Neural progenitor cell (in vitro differentiated cells): ENCODE data around the gene USH1G. TPM values are rescaled to one million over a fixed set of nuclear protein-coding genes. Genes with fewer than 3 reads are reported as not detected.

Source experiments
- DNase-seq: peaks from one replicate; pipeline ENCODE4 v3.0.0-alpha.2; 2016; ENCODE audit warnings: low spot score
- H2AFZ ChIP-seq: fragments of 200-600 bp; sonication (generic); replicated peaks from 2 replicates; pipeline ENCODE4 v1.6.1; 2016; ENCODE audit warnings: antibody characterized with exemption
- H3F3A ChIP-seq: fragments of 200-600 bp; sonication (generic); 2 replicates; pipeline ENCODE4 v1.6.1; 2016; ENCODE audit warnings: antibody characterized with exemption, low read depth
- H3K27ac ChIP-seq: fragments of 200-600 bp; sonication (generic); 2 replicates; pipeline ENCODE4 v1.5.1; 2016; ENCODE audit warnings: mild to moderate bottlenecking
- H3K27me3 ChIP-seq: fragments of 200-600 bp; sonication (generic); 2 replicates; pipeline ENCODE4 v1.6.1; 2016; ENCODE audit warnings: mild to moderate bottlenecking, moderate library complexity
- H3K36me3 ChIP-seq: fragments of 200-600 bp; sonication (generic); 2 replicates; pipeline ENCODE4 v1.5.1; 2016
- H3K4me1 ChIP-seq: fragments of 200-600 bp; sonication (generic); 2 replicates; pipeline ENCODE4 v1.6.1; 2016; ENCODE audit warnings: mixed run types
- H3K4me2 ChIP-seq: fragments of 200-600 bp; sonication (generic); 2 replicates; pipeline ENCODE4 v1.6.1; 2016
- H3K4me3 ChIP-seq: fragments of 200-600 bp; sonication (generic); 2 replicates; pipeline ENCODE4 v1.5.1; 2016
- H3K79me2 ChIP-seq: fragments of 200-600 bp; sonication (generic); 2 replicates; pipeline ENCODE4 v1.6.1; 2016; ENCODE audit warnings: low read depth
- H3K9ac ChIP-seq: fragments of 200-600 bp; sonication (generic); 2 replicates; pipeline ENCODE4 v1.6.1; 2016
- H3K9me3 ChIP-seq: fragments of 200-600 bp; sonication (generic); 2 replicates; pipeline ENCODE4 v1.5.1; 2016; ENCODE audit warnings: low read depth
- H4K20me1 ChIP-seq: fragments of 200-600 bp; sonication (generic); 2 replicates; pipeline ENCODE4 v1.6.1; 2016; ENCODE audit warnings: low read depth
- H3K27ac Mint-ChIP-seq: 3 replicates; pipeline ENCODE4 v1.8.0; 2021; ENCODE audit warnings: mixed read lengths
- H3K27me3 Mint-ChIP-seq: 2 replicates; pipeline ENCODE4 v1.8.0; 2022; ENCODE audit warnings: low read depth, mild to moderate bottlenecking, inconsistent platforms, moderate library complexity, mixed read lengths; ENCODE audit not compliant: insufficient read depth
- H3K36me3 Mint-ChIP-seq: 3 replicates; pipeline ENCODE4 v1.8.0; 2021; ENCODE audit warnings: mixed read lengths
- H3K4me1 Mint-ChIP-seq: 3 replicates; pipeline ENCODE4 v1.8.0; 2021; ENCODE audit warnings: mixed read lengths
- H3K4me3 Mint-ChIP-seq: 3 replicates; pipeline ENCODE4 v1.8.0; 2021; ENCODE audit warnings: mild to moderate bottlenecking, moderate library complexity, mixed read lengths
- H3K9me3 Mint-ChIP-seq: 3 replicates; pipeline ENCODE4 v1.8.0; 2020; ENCODE audit warnings: mixed read lengths
- EZH2 ChIP-seq: fragments of 200-600 bp; sonication (generic); IDR thresholded peaks from 2 replicates; pipeline ENCODE4 v1.6.1; 2017; ENCODE audit warnings: antibody characterized with exemption, mild to moderate bottlenecking, moderate library complexity
- EZH2phosphoT487 ChIP-seq: fragments of 200-600 bp; sonication (generic); IDR thresholded peaks from 2 replicates; pipeline ENCODE4 v1.6.1; 2017; ENCODE audit warnings: antibody characterized with exemption
- total RNA-seq: library from RNA; depleted of rRNA; stranded (reverse); fragments of >200 nt; gene quantifications from 2 replicates; pipeline ENCODE4 v1.2.3, GENCODE V29; 2015; ENCODE audit warnings: low replicate concordance
- TF ChIP-seq, protein P1 (sequence below): fragments of 200-600 bp; sonication (generic); IDR thresholded peaks from 2 replicates; pipeline ENCODE4 v1.5.1; 2017; ENCODE audit warnings: antibody characterized with exemption, mild to moderate bottlenecking

USH1G gene
- total RNA-seq, 1 donor from 2014 or later = not detected

GRCh38 chr17:74923538-74924249 lies 639 bp upstream of the USH1G start:
- H3K4me1 Mint-ChIP-seq = peaks cover 13% of the 10 kb centered on the region
- H3K4me2 ChIP-seq = peak overlapping the region; percentile 87
- no peaks in the 10 kb centered on the region for H3K36me3 ChIP-seq
- peak overlapping the region; percentile 55 for H3K4me3 Mint-ChIP-seq
- H3K27ac ChIP-seq = no peak overlapping the region
- H3K27me3 ChIP-seq = peaks cover 74% of the 10 kb centered on the region
- H3K9me3 ChIP-seq = no peaks in the 10 kb centered on the region
- no peak overlapping the region for H3K9ac ChIP-seq
- H4K20me1 ChIP-seq = peaks cover 3% of the 10 kb centered on the region
- no peaks in the 10 kb centered on the region for H3K36me3 Mint-ChIP-seq
- TF ChIP-seq EZH2 (peak; percentile 91), EZH2phosphoT487 (peak; percentile 78)
- TF ChIP-seq, protein P1, sequence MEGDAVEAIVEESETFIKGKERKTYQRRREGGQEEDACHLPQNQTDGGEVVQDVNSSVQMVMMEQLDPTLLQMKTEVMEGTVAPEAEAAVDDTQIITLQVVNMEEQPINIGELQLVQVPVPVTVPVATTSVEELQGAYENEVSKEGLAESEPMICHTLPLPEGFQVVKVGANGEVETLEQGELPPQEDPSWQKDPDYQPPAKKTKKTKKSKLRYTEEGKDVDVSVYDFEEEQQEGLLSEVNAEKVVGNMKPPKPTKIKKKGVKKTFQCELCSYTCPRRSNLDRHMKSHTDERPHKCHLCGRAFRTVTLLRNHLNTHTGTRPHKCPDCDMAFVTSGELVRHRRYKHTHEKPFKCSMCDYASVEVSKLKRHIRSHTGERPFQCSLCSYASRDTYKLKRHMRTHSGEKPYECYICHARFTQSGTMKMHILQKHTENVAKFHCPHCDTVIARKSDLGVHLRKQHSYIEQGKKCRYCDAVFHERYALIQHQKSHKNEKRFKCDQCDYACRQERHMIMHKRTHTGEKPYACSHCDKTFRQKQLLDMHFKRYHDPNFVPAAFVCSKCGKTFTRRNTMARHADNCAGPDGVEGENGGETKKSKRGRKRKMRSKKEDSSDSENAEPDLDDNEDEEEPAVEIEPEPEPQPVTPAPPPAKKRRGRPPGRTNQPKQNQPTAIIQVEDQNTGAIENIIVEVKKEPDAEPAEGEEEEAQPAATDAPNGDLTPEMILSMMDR = peak; percentile 85
- H3K4me1 ChIP-seq = peaks cover 21% of the 10 kb centered on the region
- peak overlapping the region; percentile 49 for H3K4me3 ChIP-seq
- no peaks in the 10 kb centered on the region for H3K79me2 ChIP-seq
- no peak overlapping the region for H3K27ac Mint-ChIP-seq
- no peaks in the 10 kb centered on the region for H3K9me3 Mint-ChIP-seq
- peaks cover 50% of the 10 kb centered on the region for H3K27me3 Mint-ChIP-seq
- DNase-seq = peak; percentile 76
- H2AFZ ChIP-seq = no peak overlapping the region
- H3F3A ChIP-seq = no peaks in the 10 kb centered on the region

DNA sequence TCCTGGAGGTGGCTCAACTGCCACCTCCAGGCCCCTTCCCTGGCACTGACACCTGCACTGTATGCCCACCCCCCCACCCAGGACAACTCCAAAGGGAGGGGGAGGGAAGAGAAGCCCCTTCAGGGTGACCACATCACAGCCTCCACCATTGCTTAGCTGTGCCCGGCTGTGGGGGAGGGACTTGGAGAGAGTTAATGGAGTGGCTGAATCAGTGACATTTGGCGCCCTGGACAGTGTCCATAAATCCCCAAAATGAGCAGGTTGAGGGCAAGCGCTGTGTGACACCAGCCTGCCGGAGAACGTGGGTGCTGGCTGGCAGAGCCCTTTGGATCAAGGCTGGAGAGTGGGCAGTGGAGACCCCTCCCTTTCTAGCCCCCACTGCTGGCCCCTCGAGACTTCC lies 883 bp downstream of the USH1G start:
- DNase-seq = no peak
- peaks cover 41% of the 10 kb centered on the region for H3K27me3 Mint-ChIP-seq
- H3K4me3 ChIP-seq = no peak overlapping the region
- no peaks in the 10 kb centered on the region for H3F3A ChIP-seq
- H3K4me2 ChIP-seq = no peak overlapping the region
- no peak overlapping the region for H2AFZ ChIP-seq
- H3K4me3 Mint-ChIP-seq = peak overlapping the region; percentile 70
- no peaks in the 10 kb centered on the region for H3K36me3 ChIP-seq
- H3K27ac Mint-ChIP-seq = no peak overlapping the region
- H3K27ac ChIP-seq = no peak overlapping the region
- TF ChIP-seq, protein P1 = no peak
- TF ChIP-seq EZH2phosphoT487 = no peak
- TF ChIP-seq EZH2 = no peak
- H3K36me3 Mint-ChIP-seq = no peaks in the 10 kb centered on the region
- peaks cover 21% of the 10 kb centered on the region for H3K4me1 ChIP-seq
- no peaks in the 10 kb centered on the region for H3K9me3 ChIP-seq
- no peaks in the 10 kb centered on the region for H3K79me2 ChIP-seq
- no peaks in the 10 kb centered on the region for H3K9me3 Mint-ChIP-seq
- H3K4me1 Mint-ChIP-seq = peaks cover 13% of the 10 kb centered on the region
- peaks cover 59% of the 10 kb centered on the region for H3K27me3 ChIP-seq
- peaks cover 3% of the 10 kb centered on the region for H4K20me1 ChIP-seq
- no peak overlapping the region for H3K9ac ChIP-seq

DNA sequence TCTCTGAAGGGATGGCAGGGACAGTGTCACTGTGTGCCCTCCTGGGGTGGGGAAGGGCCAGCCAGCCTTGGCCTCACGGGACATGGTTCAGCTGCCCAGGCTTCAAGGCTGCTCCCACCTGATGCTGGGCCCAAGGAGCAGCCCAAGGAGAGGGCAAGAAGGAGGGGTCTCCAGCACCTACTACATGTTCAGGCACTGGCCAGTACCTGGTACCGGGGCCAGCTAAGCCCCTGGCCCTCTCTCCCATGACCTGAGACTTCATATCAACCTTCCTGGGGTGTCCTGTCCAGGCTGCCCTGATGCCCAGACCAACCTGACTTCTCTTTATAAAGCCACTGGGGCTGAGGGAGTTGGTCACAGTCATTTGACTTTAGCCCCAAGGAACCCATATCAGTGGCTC lies 1.3 kb downstream of the USH1G start:
- H3K4me3 Mint-ChIP-seq = no peak overlapping the region
- H3K79me2 ChIP-seq = no peaks in the 10 kb centered on the region
- H4K20me1 ChIP-seq = peaks cover 3% of the 10 kb centered on the region
- DNase-seq = no peak
- TF ChIP-seq EZH2phosphoT487 (no peak), EZH2 (no peak)
- TF ChIP-seq, protein P1 = no peak
- no peaks in the 10 kb centered on the region for H3K9me3 ChIP-seq
- no peak overlapping the region for H3K4me3 ChIP-seq
- H3K9me3 Mint-ChIP-seq = no peaks in the 10 kb centered on the region
- H3K36me3 Mint-ChIP-seq = no peaks in the 10 kb centered on the region
- no peak overlapping the region for H3K9ac ChIP-seq
- H3K27me3 Mint-ChIP-seq = peaks cover 42% of the 10 kb centered on the region
- H3K4me1 Mint-ChIP-seq = peaks cover 16% of the 10 kb centered on the region
- no peak overlapping the region for H3K4me2 ChIP-seq
- H3K36me3 ChIP-seq = no peaks in the 10 kb centered on the region
- no peaks in the 10 kb centered on the region for H3F3A ChIP-seq
- no peak overlapping the region for H3K27ac ChIP-seq
- no peak overlapping the region for H2AFZ ChIP-seq
- no peak overlapping the region for H3K27ac Mint-ChIP-seq
- peaks cover 55% of the 10 kb centered on the region for H3K27me3 ChIP-seq
- peaks cover 21% of the 10 kb centered on the region for H3K4me1 ChIP-seq
